ENCODE results near the gene NKAPD1.
"Not testable (repeated sequence)": the region's sequence is repeated elsewhere in the genome, so short reads cannot be mapped to it uniquely, and the experiment has no call there.

Gene NKAPD1, protein sequence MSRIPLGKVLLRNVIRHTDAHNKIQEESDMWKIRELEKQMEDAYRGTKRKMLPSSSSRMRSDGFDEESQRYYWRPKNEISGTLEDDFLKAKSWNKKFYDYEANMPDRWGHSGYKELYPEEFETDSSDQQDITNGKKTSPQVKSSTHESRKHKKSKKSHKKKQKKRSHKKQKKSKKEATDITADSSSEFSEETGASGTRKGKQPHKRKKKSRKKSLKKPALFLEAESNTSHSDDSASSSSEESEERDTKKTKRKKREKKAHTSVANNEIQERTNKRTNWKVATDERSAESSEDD

DNA sequence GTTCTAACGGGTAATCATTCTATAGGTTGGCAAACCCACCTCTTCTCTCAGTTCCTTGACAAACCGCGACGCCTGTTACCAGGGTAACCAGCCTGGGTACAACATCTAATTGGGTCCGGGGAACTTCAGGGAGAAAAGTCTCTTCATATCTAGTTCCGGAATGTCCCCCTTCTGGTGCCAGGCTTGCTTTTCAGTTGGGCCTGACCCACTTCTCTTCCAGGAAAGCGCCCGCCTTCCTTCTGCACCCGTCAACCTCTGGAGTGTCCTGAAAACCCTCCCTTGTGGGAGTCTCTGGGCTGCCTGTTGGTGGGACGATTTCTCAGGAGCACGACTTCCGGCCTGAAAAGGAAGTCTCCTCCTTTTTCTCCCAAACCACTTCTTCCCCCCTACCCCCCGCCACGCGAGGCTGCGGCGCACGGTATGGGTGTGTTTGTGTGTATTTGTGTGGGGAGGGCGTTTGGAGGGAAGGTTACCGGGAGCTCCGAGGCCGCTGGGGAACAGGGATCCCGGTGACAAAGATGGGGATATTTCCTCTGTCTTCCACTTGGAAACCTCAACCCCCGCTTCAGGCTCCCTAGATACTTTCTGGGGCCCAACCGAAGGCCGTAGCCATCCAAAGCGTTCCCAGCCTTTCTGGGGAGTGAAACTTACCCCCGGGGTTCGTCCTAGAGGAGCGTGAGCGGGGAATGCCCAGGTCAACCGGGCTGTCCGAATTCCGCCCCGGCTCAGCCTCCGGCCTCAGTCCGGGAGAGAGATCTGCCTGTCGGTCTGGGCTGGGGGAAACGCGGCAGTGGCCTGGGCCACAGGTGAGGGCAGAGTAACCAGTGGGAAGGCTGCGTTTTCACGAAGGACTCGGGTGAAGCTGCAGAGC lies at the start of gene NKAPD1, which contains the start of gene PIH1D2:
TSS of gene NKAPD1 (plus strand) at position 359 of the 871 bp plus-strand sequence. CDS start 1,276 bp downstream, outside the sequence.
TSS of gene PIH1D2 (minus strand) at position 77 of the 871 bp plus-strand sequence. CDS start 843 bp downstream, outside the sequence.
- peak; percentile 22 to 92 (median 74) for DNase-seq

DNA sequence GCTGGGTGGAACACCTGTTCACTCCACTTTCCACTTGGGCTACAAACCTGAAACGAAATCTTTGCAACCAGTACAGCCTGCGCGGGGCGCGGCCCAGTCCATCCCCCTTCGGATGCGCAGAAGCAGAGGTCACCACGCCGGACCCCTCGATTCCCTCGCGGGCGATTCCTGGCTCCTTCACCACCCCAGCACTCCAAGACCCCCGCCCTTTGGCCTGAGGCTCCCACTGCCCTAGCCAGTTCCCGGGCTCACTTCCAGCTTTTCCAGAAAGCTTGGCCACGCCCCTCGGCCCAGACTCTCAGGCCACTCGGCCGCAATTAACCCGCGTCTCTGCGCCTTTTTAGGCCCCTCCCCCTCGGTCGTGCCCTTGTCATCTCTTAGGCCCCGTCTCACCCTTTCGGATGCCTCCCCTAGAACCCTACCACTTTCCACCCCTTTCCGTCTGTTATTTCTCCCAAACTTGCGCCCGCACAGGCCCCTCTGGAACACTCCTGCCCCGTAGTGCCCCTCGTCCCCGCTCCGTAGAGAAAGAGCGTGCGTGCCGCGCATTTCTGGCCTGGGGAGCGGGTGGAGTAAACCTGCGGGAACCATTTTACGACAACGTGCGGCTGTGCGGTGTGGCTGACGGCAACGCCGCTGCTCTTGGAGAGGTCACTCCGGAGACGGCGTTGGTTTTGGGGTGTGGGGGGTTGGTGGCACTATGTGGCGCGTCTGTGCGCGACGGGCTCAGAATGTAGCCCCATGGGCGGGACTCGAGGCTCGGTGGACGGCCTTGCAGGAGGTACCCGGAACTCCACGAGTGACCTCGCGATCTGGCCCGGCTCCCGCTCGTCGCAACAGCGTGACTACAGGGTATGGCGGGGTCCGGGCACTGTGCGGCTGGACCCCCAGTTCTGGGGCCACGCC lies 49.1 kb upstream of the NKAPD1 start, which contains the start of gene DLAT:
TSS of gene DLAT (plus strand) at position 636 of the 906 bp plus-strand sequence. CDS start at position 701, 65 bp downstream.
- DNase-seq: peak; percentile 17 to 87 (median 78)

DNA sequence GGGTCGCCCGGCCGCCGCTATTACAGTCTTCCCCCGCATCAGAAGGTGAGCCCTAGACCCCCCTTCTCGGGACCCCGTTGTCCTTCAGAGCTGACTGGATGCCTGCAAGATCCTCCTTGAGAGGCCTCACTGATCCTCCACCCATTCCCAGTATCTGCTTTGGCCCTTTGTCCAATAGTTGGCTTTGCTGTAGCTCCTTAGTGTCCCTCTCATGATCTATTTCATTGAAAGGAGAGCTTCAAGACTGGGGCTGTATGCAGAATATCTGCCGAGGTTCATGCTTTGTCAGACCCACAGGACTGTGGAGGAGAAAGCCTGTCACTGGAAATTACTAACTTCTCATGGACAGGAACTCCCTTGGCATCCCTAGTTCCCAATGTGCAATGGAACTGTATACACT lies 48.4 kb upstream of the NKAPD1 start:
- peak in 2 of 56 donors; percentile 30 to 44 for DNase-seq

DNA sequence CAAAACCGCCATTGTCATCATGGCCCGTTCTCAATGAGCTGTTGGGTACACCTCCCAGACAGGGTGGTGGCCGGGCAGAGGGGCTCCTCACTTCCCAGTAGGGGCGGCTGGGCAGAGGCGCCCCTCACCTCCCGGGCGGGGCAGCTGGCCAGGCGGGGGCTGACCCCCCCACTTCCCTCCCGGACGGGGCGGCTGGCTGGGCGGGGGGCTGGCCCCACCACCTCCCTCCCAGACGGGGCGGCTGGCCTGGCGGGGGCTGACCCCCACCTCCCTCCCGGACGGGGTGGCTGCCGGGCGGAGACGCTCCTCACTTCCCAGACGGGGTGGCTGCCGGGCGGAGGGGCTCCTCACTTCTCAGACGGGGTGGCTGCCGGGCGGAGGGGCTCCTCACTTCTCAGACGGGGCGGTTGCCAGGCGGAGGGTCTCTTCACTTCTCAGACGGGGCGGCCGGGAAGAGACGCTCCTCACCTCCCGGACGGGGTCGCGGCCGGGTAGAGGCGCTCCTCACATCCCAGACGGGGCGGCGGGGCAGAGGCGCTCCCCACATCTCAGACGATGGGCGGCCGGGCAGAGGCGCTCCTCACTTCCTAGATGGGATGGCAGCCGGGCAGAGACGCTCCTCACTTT lies 47.2 kb upstream of the NKAPD1 start:
- not testable (repeated sequence) for DNase-seq

DNA sequence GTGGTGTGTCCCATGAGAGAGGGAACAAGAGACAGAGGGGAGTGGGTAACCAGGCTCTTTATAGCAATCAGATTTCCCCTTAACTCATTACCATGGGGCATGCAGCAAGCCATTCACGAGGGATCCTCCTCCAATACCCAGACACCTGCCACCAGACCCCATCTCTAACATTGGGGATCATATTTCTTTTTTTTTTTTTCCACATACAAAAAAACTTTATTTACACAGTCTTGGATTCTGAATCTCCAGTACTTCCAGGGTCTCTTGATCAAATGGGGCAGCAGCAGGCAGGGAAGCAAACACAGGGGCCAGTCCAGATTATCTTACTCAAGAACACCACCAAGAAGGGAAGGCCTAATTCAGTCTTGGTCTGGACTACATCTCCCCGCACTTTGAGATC lies 44.6 kb upstream of the NKAPD1 start:
- no peak for DNase-seq

DNA sequence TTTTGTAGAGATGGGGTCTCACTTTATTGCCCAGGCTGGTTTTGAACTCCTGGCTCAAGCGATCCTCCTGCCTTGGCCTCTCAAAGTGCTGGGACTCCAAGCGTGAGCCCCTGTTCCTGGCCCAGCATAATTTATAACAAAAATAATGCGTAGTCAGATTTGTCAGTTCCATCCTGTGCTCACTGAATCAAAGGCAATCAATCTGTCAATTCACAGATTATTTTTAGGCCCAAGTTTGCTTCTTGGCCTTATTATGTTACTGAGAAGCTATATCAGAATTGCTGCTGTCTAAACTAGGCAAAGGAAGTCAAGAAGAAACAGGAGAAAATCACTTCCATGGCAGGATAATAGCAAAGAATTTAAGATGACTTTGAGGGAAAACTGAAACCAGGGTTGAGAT lies 40.2 kb upstream of the NKAPD1 start:
- DNase-seq: no peak

DNA sequence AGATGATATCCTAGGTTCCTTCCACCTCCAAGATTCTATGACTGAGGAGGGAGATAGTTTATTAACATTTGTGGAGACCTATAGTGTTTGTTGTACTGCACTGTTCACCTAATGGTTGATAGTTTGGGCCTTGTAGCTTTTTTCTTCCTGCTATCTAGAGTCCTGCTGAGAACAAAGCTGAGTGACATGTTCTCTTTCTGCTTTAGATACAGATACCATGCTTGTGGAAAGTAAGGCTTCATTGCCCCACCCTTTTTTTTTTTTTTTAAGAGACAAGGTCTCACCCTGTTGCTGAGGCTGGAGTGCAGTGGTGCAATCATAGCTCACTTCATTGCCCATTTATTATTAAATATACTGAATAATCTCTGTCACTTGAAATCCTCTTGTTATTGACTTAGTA lies 36.6 kb upstream of the NKAPD1 start:
- DNase-seq: no peak

DNA sequence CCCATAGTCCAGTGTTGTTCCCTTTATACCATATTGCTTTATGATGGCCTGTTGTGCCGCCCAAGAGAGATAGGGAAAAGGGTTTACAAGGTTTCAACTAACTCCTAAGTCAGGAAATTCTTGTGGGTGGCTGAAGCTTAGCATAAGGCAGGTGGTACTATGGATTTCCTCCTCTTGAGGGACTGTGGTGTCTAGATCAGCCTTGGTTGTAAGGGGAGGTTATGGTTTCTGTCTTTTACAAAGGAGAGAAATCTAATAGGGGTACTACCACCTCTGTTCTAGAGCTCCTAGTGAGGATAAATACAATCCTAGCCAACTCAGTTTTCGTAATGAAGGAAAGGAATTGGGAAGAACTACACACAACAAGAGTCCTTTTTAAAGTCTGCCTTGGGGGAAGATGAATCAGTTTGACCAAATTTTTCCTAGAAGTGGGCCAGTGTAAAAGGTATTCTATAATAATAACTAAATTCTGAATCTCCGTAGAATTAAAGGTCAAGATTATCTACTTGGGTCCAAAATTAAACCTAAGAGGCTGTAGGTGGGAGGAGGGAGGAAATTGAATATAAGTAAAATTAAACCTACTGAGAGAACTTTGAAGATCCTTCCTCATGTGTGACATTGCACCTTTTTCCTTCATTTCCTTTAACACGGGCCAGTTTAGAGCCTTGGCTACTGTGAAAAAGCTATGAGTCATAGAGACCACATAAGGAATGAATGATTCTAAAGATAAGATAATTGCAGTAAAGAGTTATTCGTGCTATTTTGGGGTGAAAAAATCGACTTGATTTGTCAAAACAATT lies 31.7 kb upstream of the NKAPD1 start:
- DNase-seq: no peak

DNA sequence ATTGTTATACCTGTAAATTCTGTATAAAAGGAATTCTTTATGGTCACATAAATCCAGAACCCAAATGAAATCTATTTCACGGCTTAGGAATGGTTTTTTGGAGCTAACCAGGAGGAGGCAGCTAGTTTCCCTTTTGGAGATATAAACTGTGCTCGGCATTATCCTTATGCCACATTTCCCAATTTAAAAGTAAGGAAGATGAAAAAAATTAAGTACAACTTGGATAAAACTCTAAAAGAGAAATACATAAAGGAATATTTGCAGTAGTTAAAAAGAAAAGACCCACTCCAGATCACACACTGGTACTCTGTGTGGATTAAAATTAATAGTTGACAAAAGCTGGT lies 31.2 kb upstream of the NKAPD1 start:
- DNase-seq: no peak

DNA sequence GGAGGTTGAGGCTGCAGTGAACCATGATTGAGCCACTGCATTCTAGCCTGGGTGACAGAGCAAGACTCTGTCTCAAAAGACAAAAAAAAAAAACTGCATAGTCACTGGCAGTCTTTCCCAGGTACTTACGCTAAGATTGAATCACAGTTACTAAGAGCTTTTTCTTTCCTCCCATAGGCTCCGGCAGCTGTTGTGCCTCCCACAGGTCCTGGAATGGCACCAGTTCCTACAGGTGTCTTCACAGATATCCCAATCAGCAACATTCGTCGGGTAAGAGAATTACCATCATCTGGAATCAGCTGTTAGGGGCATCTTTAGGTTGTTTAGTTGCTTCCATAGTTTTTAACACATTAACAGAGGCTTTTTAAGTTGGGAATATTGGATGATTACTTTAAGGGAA lies 29.1 kb upstream of the NKAPD1 start:
- DNase-seq: no peak

DNA sequence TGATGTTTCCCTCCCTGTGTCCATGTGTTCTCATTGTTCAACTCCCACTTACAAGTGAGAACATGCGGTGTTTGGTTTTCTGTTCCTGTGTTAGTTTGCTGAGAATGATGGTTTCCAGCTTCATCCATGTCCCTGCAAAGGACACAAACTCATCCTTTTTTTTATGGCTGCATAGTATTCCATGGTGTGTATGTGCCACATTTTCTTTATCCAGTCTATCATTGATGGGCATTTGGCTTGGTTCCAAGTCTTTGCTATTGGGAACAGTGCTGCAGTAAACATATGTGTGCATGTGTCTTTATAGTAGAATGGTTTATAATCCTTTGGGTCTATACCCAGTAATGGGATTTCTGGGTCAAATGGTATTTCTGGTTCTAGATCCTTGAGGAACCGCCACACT lies 27.5 kb upstream of the NKAPD1 start:
- not testable (repeated sequence) for DNase-seq

DNA sequence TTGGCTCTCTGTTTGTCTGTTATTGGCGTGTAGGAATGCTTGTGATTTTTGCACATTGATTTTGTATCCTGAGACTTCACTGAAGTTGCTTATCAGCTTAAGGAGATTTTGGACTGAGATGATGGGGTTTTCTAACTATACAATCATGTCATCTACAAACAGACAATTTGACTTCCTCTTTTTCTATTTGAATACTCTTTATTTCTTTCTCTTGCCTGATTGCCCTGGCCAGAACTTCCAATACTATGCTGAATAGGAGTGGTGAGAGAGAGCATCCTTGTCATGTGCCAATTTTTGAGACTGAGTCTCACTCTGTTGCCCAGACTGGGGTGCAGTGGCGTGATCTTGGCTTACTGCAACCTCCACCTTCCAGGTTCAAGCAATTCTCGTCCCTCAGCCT lies 25.8 kb upstream of the NKAPD1 start:
- not testable (repeated sequence) for DNase-seq

DNA sequence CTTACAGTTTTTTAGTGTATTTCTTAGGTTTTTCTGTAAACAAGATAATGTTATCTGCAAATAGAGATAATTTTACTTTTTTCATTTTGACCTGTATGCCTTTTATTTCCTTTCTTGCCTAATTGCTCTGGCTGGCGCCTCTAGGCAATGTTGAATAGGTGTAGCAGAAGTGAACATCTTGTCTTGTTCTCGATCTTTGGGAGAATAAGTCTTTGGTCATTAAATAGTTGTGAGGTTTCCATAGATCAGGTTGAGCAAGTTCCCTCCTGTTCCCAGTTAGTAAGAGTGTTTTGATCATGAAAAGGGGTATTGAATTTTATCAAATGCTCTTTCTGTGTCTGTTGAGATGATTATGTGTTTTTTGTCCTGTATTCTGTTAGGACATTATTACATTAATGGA lies 24.3 kb upstream of the NKAPD1 start:
- DNase-seq: no peak

DNA sequence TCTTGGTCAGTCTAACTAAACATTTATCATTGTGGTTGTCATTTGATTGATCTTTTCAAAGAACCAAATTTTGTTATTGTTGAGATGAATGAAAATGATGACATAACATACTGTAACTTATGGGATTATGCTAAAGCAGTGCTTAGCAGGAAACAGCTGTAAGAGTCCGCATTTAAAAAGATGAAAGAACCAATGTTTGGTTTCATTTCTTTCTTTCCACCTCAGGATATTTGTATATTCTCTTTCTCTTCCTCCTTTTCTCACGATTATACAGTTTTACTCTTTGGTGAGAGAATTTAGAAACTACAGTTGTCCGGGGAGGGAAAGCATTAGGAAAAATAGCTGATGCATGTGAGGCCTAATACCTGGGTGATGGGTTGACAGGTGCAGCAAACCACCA lies 23.4 kb upstream of the NKAPD1 start:
- no peak for DNase-seq

DNA sequence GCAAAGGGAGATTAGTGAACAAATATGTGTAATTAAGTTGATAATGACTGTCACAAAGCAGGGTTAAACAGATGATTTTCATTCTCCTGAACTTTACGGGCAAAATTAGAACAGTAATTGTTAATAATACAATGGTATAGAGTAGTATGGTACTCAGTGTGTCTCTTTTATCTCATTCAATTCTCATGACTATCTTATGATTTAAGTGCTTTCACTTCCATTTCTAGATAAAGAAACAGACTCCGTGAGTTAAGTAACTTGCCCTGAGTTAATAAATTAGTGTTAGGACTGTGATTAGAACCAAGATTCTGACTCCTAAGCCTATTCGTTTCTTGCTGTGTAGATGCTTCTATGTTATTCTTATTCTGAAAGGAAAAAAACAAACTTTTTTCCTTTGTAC lies 22.3 kb upstream of the NKAPD1 start:
- no peak for DNase-seq

DNA sequence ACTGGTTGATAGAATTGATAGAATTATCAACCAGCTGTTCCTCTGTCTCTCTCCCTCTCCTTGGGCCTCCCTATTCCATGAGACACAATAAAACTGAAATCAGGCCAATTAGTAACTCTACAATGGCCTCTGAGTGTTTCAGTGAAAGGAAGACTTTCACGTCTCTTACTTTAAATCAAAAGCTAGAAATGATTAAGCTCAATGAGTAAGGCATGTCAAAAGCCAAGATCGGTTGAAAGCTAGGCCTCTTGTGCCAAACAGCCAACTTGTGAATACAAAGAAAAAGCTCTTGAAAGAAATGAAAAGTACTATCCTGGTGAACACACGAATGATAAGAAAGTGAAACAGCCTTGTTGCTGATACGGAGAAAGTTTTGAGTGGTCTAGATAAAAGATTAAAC lies 16.9 kb upstream of the NKAPD1 start:
- no peak for DNase-seq

DNA sequence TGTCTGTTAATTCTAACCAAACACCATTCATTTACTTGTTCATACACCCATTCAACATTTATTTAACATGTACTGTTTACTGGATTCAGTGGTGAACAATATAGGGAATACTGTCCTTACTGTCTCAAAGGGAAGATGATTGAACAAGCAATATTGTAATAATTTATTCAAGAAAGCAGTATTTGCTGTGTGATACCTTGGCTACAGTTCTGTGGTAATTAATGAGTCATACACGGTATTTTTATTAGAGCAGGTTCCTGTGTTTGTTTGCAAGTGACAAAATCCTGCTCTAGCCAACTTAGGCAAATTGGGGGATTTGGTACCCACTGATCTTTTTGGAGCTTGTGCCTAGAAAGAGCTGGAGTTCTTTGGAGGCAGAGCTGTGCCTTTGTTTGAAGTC lies 16.0 kb upstream of the NKAPD1 start:
- no peak for DNase-seq

DNA sequence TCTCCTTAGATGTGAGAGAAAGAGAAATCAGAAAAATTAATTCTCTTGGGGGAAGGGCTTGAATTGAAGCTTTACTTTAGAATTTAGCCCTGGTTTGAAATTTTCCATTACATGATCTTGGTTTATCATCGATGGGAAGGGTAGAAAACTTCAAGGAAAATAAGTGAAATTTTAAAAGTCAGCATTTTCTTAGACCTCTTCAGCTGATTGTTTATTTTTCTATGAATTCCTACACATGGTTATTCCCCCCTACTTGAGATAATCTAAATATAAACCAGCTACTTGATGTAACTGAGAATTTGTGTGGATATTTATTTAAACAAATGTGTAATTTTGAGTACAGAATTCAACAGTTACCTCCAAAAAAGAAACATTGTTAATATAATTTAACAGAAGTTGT lies 11.2 kb upstream of the NKAPD1 start:
- DNase-seq: no peak

DNA sequence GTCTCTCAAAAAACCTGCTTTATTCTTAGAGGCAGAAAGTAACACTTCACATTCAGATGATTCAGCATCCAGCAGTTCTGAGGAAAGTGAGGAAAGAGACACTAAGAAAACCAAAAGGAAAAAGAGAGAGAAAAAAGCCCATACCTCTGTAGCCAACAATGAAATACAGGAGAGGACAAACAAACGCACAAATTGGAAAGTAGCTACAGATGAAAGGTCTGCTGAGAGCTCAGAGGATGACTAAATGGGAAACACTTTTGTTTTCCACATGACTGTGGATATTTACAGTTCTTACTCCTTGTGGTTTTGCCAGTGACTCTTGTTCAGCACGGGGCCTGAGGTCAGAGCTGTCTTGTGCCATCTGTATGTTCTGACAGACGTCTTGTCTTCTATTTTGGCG lies 8.6 kb downstream of the NKAPD1 start:
- no peak for DNase-seq

DNA sequence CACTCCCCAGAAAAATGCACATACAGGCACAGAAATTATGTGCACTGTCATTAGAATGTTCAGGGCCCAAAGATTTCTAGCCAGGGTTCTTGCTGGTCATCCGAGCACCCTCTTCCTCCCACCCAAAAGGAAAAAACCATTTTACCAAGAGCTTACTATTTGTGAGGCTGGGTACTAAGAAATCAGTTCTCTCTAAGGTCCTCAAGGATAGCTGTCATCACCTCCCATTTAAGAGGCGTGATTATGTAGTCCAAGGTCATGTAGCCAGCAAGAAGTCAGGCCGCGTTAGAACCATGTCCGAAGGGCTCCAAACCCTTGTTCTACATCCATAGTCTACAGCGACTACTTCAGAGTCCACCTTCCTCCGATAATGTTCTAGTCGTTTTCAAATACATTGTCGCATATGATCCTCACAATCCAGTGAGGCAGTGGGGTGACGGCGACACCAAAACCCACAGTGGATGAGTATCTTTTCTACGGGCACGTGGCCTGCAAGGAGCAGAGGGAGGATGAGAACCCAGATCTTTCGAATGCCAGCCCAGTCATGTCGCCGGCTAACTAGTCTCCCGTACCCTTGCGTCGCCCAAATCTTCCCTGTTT lies 11.8 kb downstream of the NKAPD1 start:
- peak in 14 of 56 donors; percentile 3 to 55 (median 32) for DNase-seq

Measured in amygdala (tissue), 56 donors.